Calu3 (cell line): Measurements from ENCODE around the gene PTPN21. TPM values are rescaled to one million over a fixed set of nuclear protein-coding genes. Genes with fewer than 3 reads are reported as not detected.

Source experiments
- BruUV-seq: library from RNA; stranded (reverse); fragments of 400-500 nt; replicated peaks from 2 replicates; lab custom pipeline; 2021; lab: Mats Ljungman, UMichigan
- CTCF ChIA-PET: fragments of 300-600 bp; sonication (Branson Sonifier 250); formaldehyde crosslinking; loops from one replicate; lab custom pipeline; 2022; ENCODE audit warnings: antibody characterized with exemption; lab: Charles Lee
- DNase-seq: peaks from one replicate; pipeline ENCODE4 v3.0.0; 2022
- H3K27ac Mint-ChIP-seq: one replicate; pipeline ENCODE4 v1.8.0; 2022; ENCODE audit warnings: mixed read lengths; ENCODE audit not compliant: unreplicated experiment
- H3K27me3 Mint-ChIP-seq: one replicate; pipeline ENCODE4 v1.8.0; 2022; ENCODE audit warnings: mixed read lengths; ENCODE audit not compliant: unreplicated experiment
- H3K36me3 Mint-ChIP-seq: one replicate; pipeline ENCODE4 v1.8.0; 2022; ENCODE audit warnings: mild to moderate bottlenecking, moderate library complexity, mixed read lengths; ENCODE audit not compliant: insufficient read depth, unreplicated experiment
- H3K4me1 Mint-ChIP-seq: one replicate; pipeline ENCODE4 v1.8.0; 2022; ENCODE audit warnings: mild to moderate bottlenecking, low read depth, mixed read lengths; ENCODE audit not compliant: unreplicated experiment
- H3K4me3 Mint-ChIP-seq: one replicate; pipeline ENCODE4 v1.8.0; 2022; ENCODE audit warnings: mild to moderate bottlenecking, low read depth, moderate library complexity, mixed read lengths; ENCODE audit not compliant: unreplicated experiment
- H3K9me3 Mint-ChIP-seq: one replicate; pipeline ENCODE4 v1.8.0; 2022; ENCODE audit warnings: low read depth, mixed read lengths; ENCODE audit not compliant: unreplicated experiment
- intact Hi-C: fragments of 100-400 bp; cut with micrococcal nuclease; formaldehyde crosslinking; loops from one replicate; pipeline ENCODE4 v1.10.0; 2022; ENCODE audit not compliant: unreplicated experiment
- total RNA-seq: library from RNA; stranded (reverse); gene quantifications from 2 replicates; pipeline ENCODE4 v1.2.3, GENCODE V29; 2022
- TF ChIP-seq, protein P1 (sequence below): fragments of 200-600 bp; IDR thresholded peaks from one replicate; pipeline ENCODE4 v1.8.0; 2022; ENCODE audit warnings: antibody characterized with exemption; ENCODE audit not compliant: unreplicated experiment

The PTPN21 gene
- total RNA-seq, 1 experiment from 2014 or later: 10.0 TPM

DNA sequence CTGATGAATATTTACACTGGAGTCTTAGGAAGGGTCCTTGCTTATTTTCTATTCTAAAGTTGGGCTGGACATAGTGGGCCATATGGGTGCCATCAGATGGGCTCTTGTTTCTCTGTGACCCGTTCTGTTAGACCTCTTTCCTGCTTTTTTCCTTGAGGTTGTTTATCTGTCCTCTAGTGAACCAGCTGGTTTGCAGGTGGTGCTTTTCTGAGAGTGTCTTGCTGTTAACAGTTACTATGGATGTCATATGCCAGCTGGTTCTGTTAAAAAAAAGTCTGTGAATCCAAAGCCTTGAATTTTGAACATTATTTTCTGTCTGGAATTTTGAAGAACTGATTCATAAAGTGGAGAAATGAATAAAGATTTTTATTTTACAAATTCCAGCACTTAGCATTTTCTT, 37.2 kb upstream of the PTPN21 start:
- Mint-ChIP-seq H3K4me1 (no peaks in the 10 kb centered on the region), H3K36me3 (peaks cover 41% of the 10 kb centered on the region), H3K9me3 (no peaks in the 10 kb centered on the region), H3K27me3 (no peaks in the 10 kb centered on the region), H3K27ac (no peak overlapping the region), H3K4me3 (no peak overlapping the region)
- CTCF ChIA-PET: no interaction called here
- intact Hi-C loops: no loop called here
- TF ChIP-seq, protein P1, sequence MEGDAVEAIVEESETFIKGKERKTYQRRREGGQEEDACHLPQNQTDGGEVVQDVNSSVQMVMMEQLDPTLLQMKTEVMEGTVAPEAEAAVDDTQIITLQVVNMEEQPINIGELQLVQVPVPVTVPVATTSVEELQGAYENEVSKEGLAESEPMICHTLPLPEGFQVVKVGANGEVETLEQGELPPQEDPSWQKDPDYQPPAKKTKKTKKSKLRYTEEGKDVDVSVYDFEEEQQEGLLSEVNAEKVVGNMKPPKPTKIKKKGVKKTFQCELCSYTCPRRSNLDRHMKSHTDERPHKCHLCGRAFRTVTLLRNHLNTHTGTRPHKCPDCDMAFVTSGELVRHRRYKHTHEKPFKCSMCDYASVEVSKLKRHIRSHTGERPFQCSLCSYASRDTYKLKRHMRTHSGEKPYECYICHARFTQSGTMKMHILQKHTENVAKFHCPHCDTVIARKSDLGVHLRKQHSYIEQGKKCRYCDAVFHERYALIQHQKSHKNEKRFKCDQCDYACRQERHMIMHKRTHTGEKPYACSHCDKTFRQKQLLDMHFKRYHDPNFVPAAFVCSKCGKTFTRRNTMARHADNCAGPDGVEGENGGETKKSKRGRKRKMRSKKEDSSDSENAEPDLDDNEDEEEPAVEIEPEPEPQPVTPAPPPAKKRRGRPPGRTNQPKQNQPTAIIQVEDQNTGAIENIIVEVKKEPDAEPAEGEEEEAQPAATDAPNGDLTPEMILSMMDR: no peak
- no TSS peak for BruUV-seq
- no peak for DNase-seq

DNA sequence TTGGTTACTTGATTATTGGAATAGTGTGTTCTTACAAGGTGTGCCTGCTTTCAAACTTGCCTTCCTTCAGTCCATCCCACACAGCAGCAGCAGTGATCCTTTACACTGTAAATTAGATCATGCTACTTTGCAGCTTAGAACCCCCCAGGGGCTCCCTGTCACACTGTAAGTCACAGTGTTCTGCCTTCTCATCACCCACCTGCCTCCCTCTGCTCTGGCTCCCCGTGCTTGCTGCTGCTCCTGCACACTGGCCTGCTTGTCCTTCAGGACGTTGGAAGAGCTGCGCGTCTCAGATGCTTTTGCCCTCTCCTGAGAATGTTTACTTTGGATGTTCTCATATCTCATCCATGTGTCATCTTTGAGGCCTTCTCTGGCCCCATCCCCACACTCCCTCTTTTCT, 35.4 kb upstream of the PTPN21 start:
- no peaks in the 10 kb centered on the region for H3K4me1 Mint-ChIP-seq
- no peak for DNase-seq
- no peak overlapping the region for H3K4me3 Mint-ChIP-seq
- no peaks in the 10 kb centered on the region for H3K9me3 Mint-ChIP-seq
- no TSS peak for BruUV-seq
- no peaks in the 10 kb centered on the region for H3K27me3 Mint-ChIP-seq
- intact Hi-C loops: no loop called here
- TF ChIP-seq, protein P1: no peak
- CTCF ChIA-PET: no interaction called here
- no peak overlapping the region for H3K27ac Mint-ChIP-seq
- H3K36me3 Mint-ChIP-seq: peaks cover 42% of the 10 kb centered on the region

DNA sequence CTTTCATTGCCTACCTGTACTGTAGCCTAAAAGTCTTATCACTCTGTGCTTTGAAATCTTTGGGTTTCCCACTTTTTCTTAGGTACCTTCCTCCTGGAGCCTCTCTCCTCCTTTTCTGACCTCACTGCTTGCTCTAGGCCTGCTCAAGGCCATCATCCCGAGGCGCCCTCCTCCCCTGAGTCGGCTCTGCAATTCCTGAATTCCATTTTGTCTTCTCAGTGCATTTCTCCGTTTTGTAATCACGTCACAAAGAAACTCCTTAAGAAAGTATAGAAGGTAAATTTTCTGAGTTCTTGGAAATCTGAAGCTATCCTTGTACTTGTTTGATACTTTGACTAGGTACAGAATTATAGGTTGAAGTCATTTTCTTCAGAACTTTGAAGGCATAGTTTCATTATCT, 33.3 kb upstream of the PTPN21 start:
- TF ChIP-seq, protein P1: no peak
- no peak for DNase-seq
- BruUV-seq: no TSS peak
- intact Hi-C loops: no loop called here
- H3K27ac Mint-ChIP-seq: no peak overlapping the region
- H3K36me3 Mint-ChIP-seq: peaks cover 44% of the 10 kb centered on the region
- H3K4me3 Mint-ChIP-seq: no peak overlapping the region
- H3K27me3 Mint-ChIP-seq: no peaks in the 10 kb centered on the region
- H3K4me1 Mint-ChIP-seq: no peaks in the 10 kb centered on the region
- CTCF ChIA-PET: no interaction called here
- no peaks in the 10 kb centered on the region for H3K9me3 Mint-ChIP-seq

DNA sequence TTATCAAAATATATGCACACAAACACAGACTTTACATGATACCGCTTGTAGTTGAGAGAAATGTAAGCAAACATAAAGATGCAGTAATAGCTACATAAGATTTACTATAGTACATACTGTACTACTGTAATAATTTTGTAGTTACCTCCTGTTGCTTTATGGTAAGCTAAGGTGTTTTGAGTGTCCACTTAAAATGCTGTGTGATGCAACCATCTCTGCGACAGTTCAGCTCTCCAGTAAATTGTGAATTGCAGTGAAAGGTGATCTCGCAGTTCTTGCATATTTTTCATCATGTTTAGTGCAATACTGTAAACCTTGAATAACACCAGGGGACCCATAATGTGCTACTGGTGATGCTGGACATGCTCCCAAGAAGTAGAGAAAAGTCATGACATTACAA, 29.6 kb upstream of the PTPN21 start:
- H3K4me3 Mint-ChIP-seq: no peak overlapping the region
- no TSS peak for BruUV-seq
- peaks cover 45% of the 10 kb centered on the region for H3K36me3 Mint-ChIP-seq
- no peaks in the 10 kb centered on the region for H3K9me3 Mint-ChIP-seq
- no peaks in the 10 kb centered on the region for H3K4me1 Mint-ChIP-seq
- DNase-seq: no peak
- H3K27ac Mint-ChIP-seq: no peak overlapping the region
- no peaks in the 10 kb centered on the region for H3K27me3 Mint-ChIP-seq
- intact Hi-C loops: no loop called here
- CTCF ChIA-PET: no interaction called here
- TF ChIP-seq, protein P1: no peak
